Measurements from ENCODE around the gene MFSD12.
"Not testable (repeated sequence)": the region's sequence is repeated elsewhere in the genome, so short reads cannot be mapped to it uniquely, and the experiment has no call there.

The MFSD12 gene

GRCh38 chr19:3585301-3586126 is 28.1 kb upstream of the MFSD12 start, which contains the start of gene GIPC3:
TSS of gene GIPC3 (plus strand) at chr19:3585478. CDS start at chr19:3585598, 120 bp downstream.
- H3K9me3 ChIP-seq (ENCODE audit: insufficient read depth, low read length) = no peaks in the 10 kb centered on the region; the same call in 1 of the 2 replicates
- no peak for TF ChIP-seq ZNF274 (IDR thresholded peaks at IDR 0.05; ENCODE audit: low read depth, low read length)
- no peak for TF ChIP-seq YY1 (IDR thresholded peaks at IDR 0.05; ENCODE audit: insufficient read depth, insufficient read length)
- no peak for TF ChIP-seq SUZ12 (IDR thresholded peaks at IDR 0.05; ENCODE audit: extremely low read depth, insufficient read depth, insufficient read length)

GRCh38 chr19:3584036-3584802 is 26.8 kb upstream of the MFSD12 start:
- not testable (repeated sequence) for DNase-seq (ENCODE audit: low read depth, low spot score); H3K9ac ChIP-seq (ENCODE audit: insufficient read length, low read depth); H3K36me3 ChIP-seq (ENCODE audit: insufficient read depth, insufficient read length, low read length); H3K4me3 ChIP-seq (ENCODE audit: insufficient read length, low read depth); H3K4me1 ChIP-seq (ENCODE audit: insufficient read depth, insufficient read length); H3K9me3 ChIP-seq (ENCODE audit: insufficient read depth, low read length)
- peaks cover 13% of the 10 kb centered on the region for H3K27me3 ChIP-seq (ENCODE audit: insufficient read depth, insufficient read length)

More at GRCh38 chr19:3585301-3586126, 28.1 kb upstream of the MFSD12 start, which contains the start of gene GIPC3:
- Histone ChIP-seq H3K27me3 (ENCODE audit: insufficient read depth, insufficient read length) (peaks cover 13% of the 10 kb centered on the region), H3K36me3 (ENCODE audit: insufficient read depth, insufficient read length, low read length) (no peaks in the 10 kb centered on the region), H3K4me1 (ENCODE audit: insufficient read depth, insufficient read length) (peaks cover 4% of the 10 kb centered on the region), H3K9ac (ENCODE audit: insufficient read length, low read depth) (peak within 1 kb of the TSS; percentile 79), H3K4me3 (ENCODE audit: insufficient read length, low read depth) (peak within 1 kb of the TSS; percentile 51)
- no peak for DNase-seq (ENCODE audit: low read depth, low spot score)

- Histone ChIP-seq H3K27me3 (ENCODE audit: insufficient read depth, insufficient read length) (peaks cover 13% of the 10 kb centered on the region), H3K36me3 (ENCODE audit: insufficient read depth, insufficient read length, low read length) (peaks cover 14% of the 10 kb centered on the region)
- H3K4me3 ChIP-seq (ENCODE audit: insufficient read length, low read depth); H3K4me1 ChIP-seq (ENCODE audit: insufficient read depth, insufficient read length); H3K9ac ChIP-seq (ENCODE audit: insufficient read length, low read depth); DNase-seq (ENCODE audit: low read depth, low spot score); H3K9me3 ChIP-seq (ENCODE audit: insufficient read depth, low read length): not testable (repeated sequence)
These were observed 24.4 kb upstream of the MFSD12 start for GRCh38 chr19:3581792-3582191.

GRCh38 chr19:3580156-3580934 is 23.0 kb upstream of the MFSD12 start:
- Histone ChIP-seq H3K4me3 (ENCODE audit: insufficient read length, low read depth) (no peak overlapping the region), H3K9ac (ENCODE audit: insufficient read length, low read depth) (no peak overlapping the region), H3K27me3 (ENCODE audit: insufficient read depth, insufficient read length) (peaks cover 5% of the 10 kb centered on the region), H3K36me3 (ENCODE audit: insufficient read depth, insufficient read length, low read length) (peaks cover 27% of the 10 kb centered on the region), H3K4me1 (ENCODE audit: insufficient read depth, insufficient read length) (peaks cover 15% of the 10 kb centered on the region), H3K9me3 (ENCODE audit: insufficient read depth, low read length) (no peaks in the 10 kb centered on the region)
- TF ChIP-seq YY1 (IDR thresholded peaks at IDR 0.05; ENCODE audit: insufficient read depth, insufficient read length) = no peak
- no peak for DNase-seq (ENCODE audit: low read depth, low spot score)

GRCh38 chr19:3578390-3578789 is 21.0 kb upstream of the MFSD12 start:
- Histone ChIP-seq H3K9me3 (ENCODE audit: insufficient read depth, low read length) (no peaks in the 10 kb centered on the region), H3K36me3 (ENCODE audit: insufficient read depth, insufficient read length, low read length) (peaks cover 36% of the 10 kb centered on the region), H3K4me1 (ENCODE audit: insufficient read depth, insufficient read length) (peaks cover 16% of the 10 kb centered on the region), H3K27me3 (ENCODE audit: insufficient read depth, insufficient read length) (no peaks in the 10 kb centered on the region), H3K9ac (ENCODE audit: insufficient read length, low read depth) (no peak overlapping the region), H3K4me3 (ENCODE audit: insufficient read length, low read depth) (no peak overlapping the region)
- TF ChIP-seq SUZ12 (IDR thresholded peaks at IDR 0.05; ENCODE audit: extremely low read depth, insufficient read depth, insufficient read length) (no peak), YY1 (IDR thresholded peaks at IDR 0.05; ENCODE audit: insufficient read depth, insufficient read length) (no peak), ZNF274 (IDR thresholded peaks at IDR 0.05; ENCODE audit: low read depth, low read length) (no peak)
- DNase-seq (ENCODE audit: low read depth, low spot score) = no peak

- Histone ChIP-seq H3K9me3 (ENCODE audit: insufficient read depth, low read length) (no peaks in the 10 kb centered on the region), H3K9ac (ENCODE audit: insufficient read length, low read depth) (no peak overlapping the region), H3K4me1 (ENCODE audit: insufficient read depth, insufficient read length) (peaks cover 13% of the 10 kb centered on the region), H3K27me3 (ENCODE audit: insufficient read depth, insufficient read length) (no peaks in the 10 kb centered on the region), H3K36me3 (ENCODE audit: insufficient read depth, insufficient read length, low read length) (peaks cover 36% of the 10 kb centered on the region), H3K4me3 (ENCODE audit: insufficient read length, low read depth) (no peak overlapping the region)
- no peak for DNase-seq (ENCODE audit: low read depth, low spot score)
- TF ChIP-seq YY1 (IDR thresholded peaks at IDR 0.05; ENCODE audit: insufficient read depth, insufficient read length) (no peak), ZNF274 (IDR thresholded peaks at IDR 0.05; ENCODE audit: low read depth, low read length) (no peak), SUZ12 (IDR thresholded peaks at IDR 0.05; ENCODE audit: extremely low read depth, insufficient read depth, insufficient read length) (no peak)
These were observed 20.4 kb upstream of the MFSD12 start for GRCh38 chr19:3577723-3578344.

Data from NT2/D1 (cell line).